ENCODE data around the gene URGCP. TPM values are rescaled to one million over a fixed set of nuclear protein-coding genes. Genes with fewer than 3 reads are reported as not detected.
A peak's percentile ranks its signal among the peaks of the same experiment; 100 is the strongest.
"Not testable (repeated sequence)": the region's sequence is repeated elsewhere in the genome, so short reads cannot be mapped to it uniquely, and the experiment has no call there.

The URGCP gene
- polyA plus RNA-seq, 4 donors = 28.7 to 39.6 (median 30.6) TPM

- no peak for DNase-seq (ENCODE audit: low read depth in 4 of 4, low spot score in 3 of 4)
Observed at GRCh38 chr7:43915907-43916306, 9.5 kb upstream of the URGCP start.

- no peak for DNase-seq (ENCODE audit: low read depth in 4 of 4, low spot score in 3 of 4)
Observed at GRCh38 chr7:43914795-43915194, 8.4 kb upstream of the URGCP start.

GRCh38 chr7:43905956-43906330 lies 453 bp downstream of the URGCP start:
- DNase-seq (ENCODE audit: low read depth in 4 of 4, low spot score in 3 of 4) = peak in 2 of 4 donors; percentile 24 to 29

- DNase-seq (ENCODE audit: low read depth in 4 of 4, low spot score in 3 of 4) = peak in 2 of 4 donors; percentile 3 to 11
Observed at GRCh38 chr7:43905209-43905946, 1.0 kb downstream of the URGCP start.

GRCh38 chr7:43904533-43905208 lies 1.7 kb downstream of the URGCP start:
- DNase-seq (ENCODE audit: low read depth in 4 of 4, low spot score in 3 of 4) = no peak

GRCh38 chr7:43902542-43903054 lies 3.8 kb downstream of the URGCP start:
- no peak for DNase-seq (ENCODE audit: low read depth in 4 of 4, low spot score in 3 of 4)

- not testable (repeated sequence) for DNase-seq (ENCODE audit: low read depth in 4 of 4, low spot score in 3 of 4)
Observed at GRCh38 chr7:43898571-43898970, 7.8 kb downstream of the URGCP start.

- no peak for DNase-seq (ENCODE audit: low read depth in 4 of 4, low spot score in 3 of 4)
Observed at GRCh38 chr7:43895847-43896415, 10.5 kb downstream of the URGCP start.

- DNase-seq (ENCODE audit: low read depth in 4 of 4, low spot score in 3 of 4) = no peak
Observed at GRCh38 chr7:43891069-43891955, 15.1 kb downstream of the URGCP start.

GRCh38 chr7:43890468-43890867 lies 15.9 kb downstream of the URGCP start:
- no peak for DNase-seq (ENCODE audit: low read depth in 4 of 4, low spot score in 3 of 4)

GRCh38 chr7:43888993-43889945 lies 17.1 kb downstream of the URGCP start:
- no peak for DNase-seq (ENCODE audit: low read depth in 4 of 4, low spot score in 3 of 4)

GRCh38 chr7:43884617-43885016 lies 21.8 kb downstream of the URGCP start:
- DNase-seq (ENCODE audit: low read depth in 4 of 4, low spot score in 3 of 4) = no peak

- DNase-seq (ENCODE audit: low read depth in 4 of 4, low spot score in 3 of 4) = no peak
Observed at GRCh38 chr7:43884209-43884608, 22.2 kb downstream of the URGCP start.

GRCh38 chr7:43880596-43880995 lies 25.8 kb downstream of the URGCP start:
- no peak for DNase-seq (ENCODE audit: low read depth in 4 of 4, low spot score in 3 of 4)

- DNase-seq (ENCODE audit: low read depth in 4 of 4, low spot score in 3 of 4) = no peak
Observed at GRCh38 chr7:43879477-43879876, 26.9 kb downstream of the URGCP start.

- DNase-seq (ENCODE audit: low read depth in 4 of 4, low spot score in 3 of 4) = no peak
Observed at GRCh38 chr7:43878867-43879266, 27.5 kb downstream of the URGCP start.

GRCh38 chr7:43877968-43878864 lies 28.2 kb downstream of the URGCP start:
- DNase-seq (ENCODE audit: low read depth in 4 of 4, low spot score in 3 of 4) = no peak

GRCh38 chr7:43876976-43877745 lies 29.2 kb downstream of the URGCP start:
- DNase-seq (ENCODE audit: low read depth in 4 of 4, low spot score in 3 of 4) = no peak

All from left renal pelvis (tissue), 4 donors.